Mesenchymal stem cell (in vitro differentiated cells and primary cell): ENCODE data around the gene TGOLN2.

ENCODE experiments used
- DNase-seq: peaks from one replicate; pipeline ENCODE4 v3.0.0-alpha.2; 2013
- H2AFZ ChIP-seq: one replicate; pipeline ENCODE4 v1.6.1; 2013; ENCODE audit warnings: low read depth, mild to moderate bottlenecking, control low read depth, inconsistent platforms, low read length, moderate library complexity
- H2AK5ac ChIP-seq: 2 replicates; pipeline ENCODE4 v1.6.1; 2013; ENCODE audit warnings: low read length, moderate library complexity, mild to moderate bottlenecking, inconsistent platforms; ENCODE audit not compliant: severe bottlenecking
- H2BK120ac ChIP-seq: one replicate; pipeline ENCODE4 v1.6.1; 2013; ENCODE audit warnings: low read depth, mild to moderate bottlenecking, inconsistent platforms, low read length, moderate library complexity
- H2BK12ac ChIP-seq, 2 experiments: one replicate each; pipeline ENCODE4 v1.6.1; 2013; ENCODE audit warnings: inconsistent platforms in 2 of 2, low read length in 2 of 2, mild to moderate bottlenecking in 2 of 2, moderate library complexity in 2 of 2, control low read depth in 1 of 2
- H2BK15ac ChIP-seq: one replicate; pipeline ENCODE4 v1.6.1; 2013; ENCODE audit warnings: mild to moderate bottlenecking, low read depth, inconsistent platforms; ENCODE audit not compliant: poor library complexity, severe bottlenecking
- H2BK5ac ChIP-seq: 2 replicates; pipeline ENCODE4 v1.6.1; 2013; ENCODE audit warnings: low read depth, mild to moderate bottlenecking, low read length, control low read depth, inconsistent platforms; ENCODE audit not compliant: poor library complexity, severe bottlenecking
- H3K14ac ChIP-seq, 2 experiments: one replicate each; pipeline ENCODE4 v1.6.1; 2013; ENCODE audit warnings: inconsistent platforms in 2 of 2, low read length in 2 of 2, control low read depth in 1 of 2, mild to moderate bottlenecking in 1 of 2, moderate library complexity in 1 of 2
- H3K18ac ChIP-seq, 2 experiments: one replicate each; pipeline ENCODE4 v1.6.1; 2013; ENCODE audit warnings: inconsistent platforms in 2 of 2, low read length in 2 of 2, control low read depth in 1 of 2, low read depth in 1 of 2, mild to moderate bottlenecking in 1 of 2
- H3K23ac ChIP-seq, 2 experiments: one replicate each; pipeline ENCODE4 v1.6.1; 2013; ENCODE audit warnings: inconsistent platforms in 2 of 2, low read length in 2 of 2, mild to moderate bottlenecking in 2 of 2, moderate library complexity in 2 of 2, control low read depth in 1 of 2
- H3K27ac ChIP-seq: 2 replicates; pipeline ENCODE4 v1.5.1; 2013; ENCODE audit warnings: mild to moderate bottlenecking, moderate library complexity, low read length, control low read depth, inconsistent platforms; ENCODE audit not compliant: poor library complexity, severe bottlenecking
- H3K27me3 ChIP-seq, 2 experiments: 2 replicates each; pipeline versions ENCODE4 v1.6.1 to v1.7.0; 2013; ENCODE audit warnings: low read length in 2 of 2, mild to moderate bottlenecking in 2 of 2, moderate library complexity in 2 of 2, control low read depth in 1 of 2, inconsistent platforms in 1 of 2; ENCODE audit not compliant: control insufficient read depth in 1 of 2, insufficient read depth in 1 of 2
- H3K36me3 ChIP-seq, 2 experiments: 2 replicates each; pipeline versions ENCODE4 v1.6.1 to v1.7.0; 2013; ENCODE audit warnings: low read length in 2 of 2, control low read depth in 1 of 2, inconsistent platforms in 1 of 2, low read depth in 1 of 2, mild to moderate bottlenecking in 1 of 2; ENCODE audit not compliant: insufficient read depth in 2 of 2, control insufficient read depth in 1 of 2
- H3K4ac ChIP-seq, 2 experiments: one replicate each; pipeline ENCODE4 v1.6.1; 2013; ENCODE audit warnings: inconsistent platforms in 2 of 2, low read length in 2 of 2, mild to moderate bottlenecking in 2 of 2, moderate library complexity in 2 of 2, control low read depth in 1 of 2, low read depth in 1 of 2
- H3K4me1 ChIP-seq: 2 replicates; pipeline ENCODE4 v1.6.1; 2013; ENCODE audit warnings: low read depth, low read length, control low read depth; ENCODE audit not compliant: control insufficient read depth, insufficient read depth
- H3K4me2 ChIP-seq: 2 replicates; pipeline ENCODE4 v1.6.1; 2013; ENCODE audit warnings: low read length, mild to moderate bottlenecking, inconsistent platforms; ENCODE audit not compliant: poor library complexity, severe bottlenecking
- H3K4me3 ChIP-seq, 2 experiments: 2 replicates each; pipeline versions ENCODE4 v1.5.1 to v1.7.0; 2013; ENCODE audit warnings: low read length in 2 of 2, mild to moderate bottlenecking in 2 of 2, control low read depth in 1 of 2, low read depth in 1 of 2; ENCODE audit not compliant: insufficient read depth in 1 of 2
- H3K79me1 ChIP-seq: replicated peaks from 2 replicates; pipeline ENCODE4 v1.6.1; 2013; ENCODE audit warnings: mild to moderate bottlenecking, control low read depth, low read length, inconsistent platforms; ENCODE audit not compliant: poor library complexity, severe bottlenecking
- H3K9ac ChIP-seq: 2 replicates; pipeline ENCODE4 v1.7.0; 2013; ENCODE audit warnings: mild to moderate bottlenecking, low read length, moderate library complexity
- H3K9me3 ChIP-seq: 2 replicates; pipeline ENCODE4 v1.7.0; 2013; ENCODE audit warnings: mild to moderate bottlenecking, low read length; ENCODE audit not compliant: control insufficient read depth
- H4K8ac ChIP-seq: one replicate; pipeline ENCODE4 v1.6.1; 2013; ENCODE audit warnings: inconsistent platforms, mild to moderate bottlenecking, low read length, moderate library complexity
- H4K91ac ChIP-seq: one replicate; pipeline ENCODE4 v1.6.1; 2013; ENCODE audit warnings: mild to moderate bottlenecking, low read length, inconsistent platforms
- WGBS: methylation state at CpG from one replicate; pipeline ENCODE4 v1.1.7; 2013; ENCODE audit warnings: mixed read lengths; 5-methylcytosine and 5-hydroxymethylcytosine counted together

The TGOLN2 gene

DNA sequence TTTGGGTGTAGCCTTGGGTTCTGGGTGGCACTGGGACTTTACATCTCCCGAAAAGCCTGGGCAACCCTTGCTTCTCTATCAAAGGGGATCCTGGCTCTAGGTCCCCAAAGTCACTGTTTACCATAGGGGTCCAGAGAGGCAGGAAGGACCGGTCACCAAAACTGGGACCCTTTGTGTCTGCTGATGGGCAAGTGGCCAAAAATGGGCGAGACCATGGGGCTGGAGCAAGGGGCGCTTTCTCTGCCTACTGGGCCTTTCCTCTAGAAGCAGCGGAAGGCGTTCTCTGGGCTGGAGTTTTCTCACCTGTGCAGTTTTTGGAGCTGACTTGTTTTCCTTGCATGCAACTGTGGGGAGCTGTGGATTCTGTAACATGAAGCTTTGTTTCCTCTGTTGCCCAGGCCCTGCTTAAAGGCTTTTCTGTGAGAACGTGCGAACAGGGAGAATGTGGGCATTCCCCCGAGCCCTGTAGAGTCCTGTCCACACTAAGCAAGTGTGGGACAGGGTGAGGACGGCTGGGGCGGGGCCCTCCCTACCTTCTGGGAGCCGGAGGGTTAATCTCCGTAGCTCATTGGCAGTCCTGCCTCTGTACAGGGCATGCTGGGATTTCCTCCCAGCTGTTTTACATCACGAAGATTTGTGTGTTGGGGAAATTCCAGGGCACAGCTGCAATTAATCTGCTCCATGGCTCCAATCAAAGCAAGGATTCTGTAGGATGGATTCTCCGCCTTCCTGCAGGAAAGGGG lies 50.2 kb downstream of the TGOLN2 start:
- peak overlapping the region; percentile 62 to 77 for H3K4ac ChIP-seq
- H2BK5ac ChIP-seq = no peak overlapping the region
- peak overlapping the region in 1 of 2 experiments; percentile 75 for H3K4me3 ChIP-seq
- no peaks in the 10 kb centered on the region for H3K9me3 ChIP-seq
- H3K79me1 ChIP-seq = peaks cover 2% of the 10 kb centered on the region
- H2AK5ac ChIP-seq = peak overlapping the region; percentile 27
- H3K27ac ChIP-seq = no peak overlapping the region
- no peak overlapping the region for H3K14ac ChIP-seq
- no peak overlapping the region for H2AFZ ChIP-seq
- H3K23ac ChIP-seq = no peak overlapping the region
- H3K9ac ChIP-seq = peak overlapping the region; percentile 76
- H3K4me2 ChIP-seq = no peak overlapping the region
- no peak overlapping the region for H2BK15ac ChIP-seq
- peak overlapping the region in 1 of 2 experiments; percentile 83 for H3K18ac ChIP-seq
- H3K27me3 ChIP-seq = no peaks in the 10 kb centered on the region
- H2BK12ac ChIP-seq = peak overlapping the region in 1 of 2 experiments; percentile 33
- H3K4me1 ChIP-seq = peaks cover 20% of the 10 kb centered on the region
- DNase-seq = peak; percentile 73
- H3K36me3 ChIP-seq = no peaks in the 10 kb centered on the region
- WGBS = 66% methylated on average over 15 of the region's 15 CpGs
- H4K91ac ChIP-seq = no peak overlapping the region
- H2BK120ac ChIP-seq = peak overlapping the region; percentile 43
- peak overlapping the region; percentile 81 for H4K8ac ChIP-seq

- DNase-seq = no peak
- H2BK15ac ChIP-seq = peak overlapping the region; percentile 1
- peaks cover 20% of the 10 kb centered on the region for H3K4me1 ChIP-seq
- H3K23ac ChIP-seq = no peak overlapping the region
- no peak overlapping the region for H3K27ac ChIP-seq
- peak overlapping the region; percentile 58 for H4K91ac ChIP-seq
- no peaks in the 10 kb centered on the region for H3K36me3 ChIP-seq
- WGBS = 92% methylated on average over 14 of the region's 14 CpGs
- H2AK5ac ChIP-seq = no peak overlapping the region
- no peak overlapping the region for H2BK5ac ChIP-seq
- H3K4me2 ChIP-seq = no peak overlapping the region
- H3K4me3 ChIP-seq = peak overlapping the region in 1 of 2 experiments; percentile 75
- no peaks in the 10 kb centered on the region for H3K27me3 ChIP-seq
- peak overlapping the region; percentile 38 to 88 for H2BK12ac ChIP-seq
- peak overlapping the region; percentile 30 to 82 for H3K4ac ChIP-seq
- H3K79me1 ChIP-seq = peaks cover 2% of the 10 kb centered on the region
- no peak overlapping the region for H4K8ac ChIP-seq
- no peaks in the 10 kb centered on the region for H3K9me3 ChIP-seq
- peak overlapping the region in 1 of 2 experiments; percentile 52 for H3K18ac ChIP-seq
- no peak overlapping the region for H2BK120ac ChIP-seq
- H3K9ac ChIP-seq = peak overlapping the region; percentile 76
- H3K14ac ChIP-seq = no peak overlapping the region
- no peak overlapping the region for H2AFZ ChIP-seq
Measured at GRCh38 chr2:85276571-85277118, 51.1 kb downstream of the TGOLN2 start.

DNA sequence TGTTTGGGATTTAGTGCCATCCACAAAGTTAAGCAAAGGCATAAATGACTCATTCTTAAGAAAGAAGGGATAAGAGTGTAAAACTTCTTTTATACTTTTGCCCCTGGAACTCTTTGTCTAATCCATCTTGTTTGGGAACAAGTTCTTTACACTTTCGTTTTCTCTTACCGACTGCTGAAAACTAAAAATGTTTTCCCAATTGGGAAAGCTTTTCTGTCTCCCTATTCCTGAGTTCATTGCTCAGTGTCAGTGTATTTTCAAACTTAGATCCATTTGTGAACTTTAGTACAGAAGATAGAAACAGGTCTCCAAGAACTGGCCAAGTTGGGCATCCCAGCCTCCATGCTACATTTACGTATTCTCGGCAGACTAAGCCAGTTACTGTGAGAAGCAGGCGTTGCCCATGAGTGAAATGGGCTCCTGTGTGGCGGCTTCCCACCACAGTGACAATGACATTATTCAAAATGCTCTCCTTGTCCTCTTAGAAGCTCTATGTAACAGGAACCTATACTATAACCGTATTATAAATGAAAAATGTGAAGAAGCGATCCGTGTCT lies 51.7 kb downstream of the TGOLN2 start:
- H3K4me3 ChIP-seq = peak overlapping the region in 1 of 2 experiments; percentile 75
- peak overlapping the region in 1 of 2 experiments; percentile 43 for H2BK12ac ChIP-seq
- peaks cover 20% of the 10 kb centered on the region for H3K4me1 ChIP-seq
- H3K4ac ChIP-seq = no peak overlapping the region
- no peak for DNase-seq
- peak overlapping the region; percentile 76 for H3K9ac ChIP-seq
- H3K18ac ChIP-seq = no peak overlapping the region
- H3K23ac ChIP-seq = no peak overlapping the region
- 96% methylated on average over 9 of the region's 9 CpGs for WGBS
- no peak overlapping the region for H2BK5ac ChIP-seq
- no peak overlapping the region for H3K27ac ChIP-seq
- H2AK5ac ChIP-seq = no peak overlapping the region
- H2AFZ ChIP-seq = no peak overlapping the region
- H3K14ac ChIP-seq = no peak overlapping the region
- H4K91ac ChIP-seq = no peak overlapping the region
- H3K36me3 ChIP-seq = no peaks in the 10 kb centered on the region
- no peaks in the 10 kb centered on the region for H3K27me3 ChIP-seq
- no peak overlapping the region for H4K8ac ChIP-seq
- no peak overlapping the region for H3K4me2 ChIP-seq
- H2BK15ac ChIP-seq = peak overlapping the region; percentile 13
- no peak overlapping the region for H2BK120ac ChIP-seq
- no peaks in the 10 kb centered on the region for H3K9me3 ChIP-seq
- H3K79me1 ChIP-seq = peaks cover 2% of the 10 kb centered on the region
